Measurements from ENCODE around the gene LRRC46.

LRRC46 gene

GRCh38 chr17:47831003-47831933, at the start of gene LRRC46, which contains the start of gene MRPL10:
Gene LRRC46 (plus strand): TSS chr17:47831670. CDS start chr17:47831990, 320 bp downstream.
Gene MRPL10 (minus strand): TSS chr17:47831541. CDS start chr17:47831511, 30 bp downstream.
- DNase-seq (ENCODE audit: low read depth in 3 of 3, low spot score in 1 of 3) = peak; percentile 76 to 87 (median 80)

GRCh38 chr17:47785538-47786123, 45.8 kb upstream of the LRRC46 start:
- no peak for DNase-seq (ENCODE audit: low read depth in 3 of 3, low spot score in 1 of 3)

GRCh38 chr17:47789611-47790561, 41.6 kb upstream of the LRRC46 start:
- DNase-seq (ENCODE audit: low read depth in 3 of 3, low spot score in 1 of 3) = peak in 2 of 3 donors; percentile 20 to 47

GRCh38 chr17:47791025-47791424, 40.4 kb upstream of the LRRC46 start:
- DNase-seq (ENCODE audit: low read depth in 3 of 3, low spot score in 1 of 3) = no peak

- DNase-seq (ENCODE audit: low read depth in 3 of 3, low spot score in 1 of 3) = no peak
These were observed 39.0 kb upstream of the LRRC46 start for GRCh38 chr17:47792457-47792856.

- no peak for DNase-seq (ENCODE audit: low read depth in 3 of 3, low spot score in 1 of 3)
These were observed 38.5 kb upstream of the LRRC46 start for GRCh38 chr17:47792979-47793378.

GRCh38 chr17:47797797-47798196, 33.7 kb upstream of the LRRC46 start:
- DNase-seq (ENCODE audit: low read depth in 3 of 3, low spot score in 1 of 3) = no peak

- DNase-seq (ENCODE audit: low read depth in 3 of 3, low spot score in 1 of 3) = no peak
These were observed 30.8 kb upstream of the LRRC46 start for GRCh38 chr17:47800686-47801085.

- no peak for DNase-seq (ENCODE audit: low read depth in 3 of 3, low spot score in 1 of 3)
These were observed 30.2 kb upstream of the LRRC46 start for GRCh38 chr17:47801176-47801765.

GRCh38 chr17:47801906-47802305, 29.6 kb upstream of the LRRC46 start:
- no peak for DNase-seq (ENCODE audit: low read depth in 3 of 3, low spot score in 1 of 3)

GRCh38 chr17:47802341-47803022, 29.0 kb upstream of the LRRC46 start:
- DNase-seq (ENCODE audit: low read depth in 3 of 3, low spot score in 1 of 3) = peak in 2 of 3 donors; percentile 10 to 37

- DNase-seq (ENCODE audit: low read depth in 3 of 3, low spot score in 1 of 3) = no peak
These were observed 28.3 kb upstream of the LRRC46 start for GRCh38 chr17:47803201-47803600.

- DNase-seq (ENCODE audit: low read depth in 3 of 3, low spot score in 1 of 3) = no peak
These were observed 27.7 kb upstream of the LRRC46 start for GRCh38 chr17:47803751-47804150.

GRCh38 chr17:47804461-47804860, 27.0 kb upstream of the LRRC46 start:
- DNase-seq (ENCODE audit: low read depth in 3 of 3, low spot score in 1 of 3) = no peak

GRCh38 chr17:47806026-47806912, 25.2 kb upstream of the LRRC46 start:
- DNase-seq (ENCODE audit: low read depth in 3 of 3, low spot score in 1 of 3) = no peak

- no peak for DNase-seq (ENCODE audit: low read depth in 3 of 3, low spot score in 1 of 3)
These were observed 24.6 kb upstream of the LRRC46 start for GRCh38 chr17:47806913-47807255.

GRCh38 chr17:47807421-47807820, 24.0 kb upstream of the LRRC46 start:
- DNase-seq (ENCODE audit: low read depth in 3 of 3, low spot score in 1 of 3) = no peak

- no peak for DNase-seq (ENCODE audit: low read depth in 3 of 3, low spot score in 1 of 3)
These were observed 23.2 kb upstream of the LRRC46 start for GRCh38 chr17:47808036-47808829.
